GM12878 (cell line): ENCODE results near the gene TMC5. TPM values are rescaled to one million over a fixed set of nuclear protein-coding genes. Genes with fewer than 3 reads are reported as not detected.

Experiments
- ATAC-seq: fragments of 200-7000 bp; cut with Tn5 transposase; 3 replicates; pipeline ENCODE4 v1.9.1; 2020; ENCODE audit warnings: mild to moderate bottlenecking, moderate library complexity
- BruUV-seq: library from RNA; stranded (reverse); fragments of 400-500 nt; replicated peaks from 2 replicates; lab custom pipeline; 2021; lab: Mats Ljungman, UMichigan
- CTCF ChIA-PET: fragments of 300-600 bp; sonication (Branson Sonifier 250); formaldehyde crosslinking; extraction: SDS; loops from one replicate; lab custom pipeline; 2021; ENCODE audit warnings: inconsistent platforms; lab: Yijun Ruan, JAX
- POLR2A ChIA-PET: fragments of 350-600 bp; formaldehyde crosslinking; extraction: SDS; loops from one replicate; lab custom pipeline; 2021; ENCODE audit warnings: inconsistent platforms; lab: Charles Lee
- RAD21 ChIA-PET: fragments of 300-600 bp; sonication (Branson Sonifier 250); formaldehyde crosslinking; loops from one replicate; lab custom pipeline; 2023; ENCODE audit warnings: antibody characterized with exemption; ENCODE audit not compliant: unreplicated experiment; lab: Charles Lee
- SMC1A ChIA-PET: fragments of 300-600 bp; sonication (Branson Sonifier 250); formaldehyde crosslinking; loops from one replicate; lab custom pipeline; 2023; ENCODE audit not compliant: unreplicated experiment, uncharacterized antibody; lab: Charles Lee
- DNase-seq: peaks from one replicate; pipeline ENCODE4 v3.0.0-alpha.2; 2011; ENCODE audit warnings: low read depth, low spot score
- FAIRE-seq: peaks from 3 replicates; lab custom pipeline; 2011; peaks lifted over from hg19 to GRCh38; lab: Jason Lieb, UNC
- H2AFZ ChIP-seq: 2 replicates; pipeline ENCODE4 v1.6.0; 2011; ENCODE audit warnings: low read depth, low read length, control low read depth; ENCODE audit not compliant: control insufficient read depth
- H3K27ac ChIP-seq: 2 replicates; pipeline ENCODE4 v1.5.1; 2011; ENCODE audit warnings: control low read depth; ENCODE audit not compliant: control insufficient read depth, insufficient read depth
- H3K27me3 ChIP-seq, 2 experiments: replicated peaks in 1 of 2; 2 replicates each; pipeline versions ENCODE4 v1.6.0 to v1.6.1; 2011; ENCODE audit warnings: low read length in 1 of 2; ENCODE audit not compliant: control insufficient read depth in 2 of 2, insufficient read depth in 2 of 2
- H3K36me3 ChIP-seq, 2 experiments: 2 replicates each; pipeline ENCODE4 v1.5.1; 2011; ENCODE audit warnings: low read length in 1 of 2; ENCODE audit not compliant: control insufficient read depth in 2 of 2, insufficient read depth in 2 of 2
- H3K4me1 ChIP-seq: 2 replicates; pipeline ENCODE4 v1.6.1; 2011; ENCODE audit warnings: mild to moderate bottlenecking, low read length, moderate library complexity, mixed read lengths; ENCODE audit not compliant: control insufficient read depth, insufficient read depth
- H3K4me2 ChIP-seq: 2 replicates; pipeline ENCODE4 v1.6.0; 2011; ENCODE audit warnings: control low read depth; ENCODE audit not compliant: control insufficient read depth, insufficient read depth
- H3K4me3 ChIP-seq: fragments of 200-600 bp; sonication (generic); 2 replicates; pipeline ENCODE4 v1.5.1; 2016
- H3K79me2 ChIP-seq: 2 replicates; pipeline ENCODE4 v1.6.0; 2011; ENCODE audit warnings: low read length; ENCODE audit not compliant: control insufficient read depth, insufficient read depth
- H3K9ac ChIP-seq: 2 replicates; pipeline ENCODE4 v1.8.0; 2011; ENCODE audit warnings: low read length, control low read depth, mixed read lengths; ENCODE audit not compliant: control insufficient read depth, insufficient read depth
- H3K9me3 ChIP-seq: replicated peaks from 3 replicates; pipeline ENCODE4 v1.5.1; 2011; ENCODE audit warnings: mild to moderate bottlenecking, low read length; ENCODE audit not compliant: control insufficient read depth, insufficient read depth
- H4K20me1 ChIP-seq: 2 replicates; pipeline ENCODE4 v1.6.0; 2011; ENCODE audit not compliant: control insufficient read depth, insufficient read depth
- CHD2 ChIP-seq: IDR thresholded peaks from 2 replicates; pipeline ENCODE4 v1.6.1; 2011; ENCODE audit warnings: low read depth, low read length, improper control_type of control experiment, borderline replicate concordance
- FOS ChIP-seq: IDR thresholded peaks from 3 replicates; pipeline ENCODE4 v1.6.1; 2011; ENCODE audit warnings: borderline replicate concordance; ENCODE audit not compliant: insufficient read length; ENCODE audit errors: extremely low read depth
- JUND ChIP-seq: IDR thresholded peaks from 2 replicates; pipeline ENCODE4 v1.6.1; 2012; ENCODE audit warnings: low read depth, mild to moderate bottlenecking, low read length, improper control_type of control experiment, moderate library complexity
- STAT3 ChIP-seq: IDR thresholded peaks from 2 replicates; pipeline ENCODE4 v1.6.1; 2011; ENCODE audit warnings: low read depth, low read length, improper control_type of control experiment
- YBX1 ChIP-seq: fragments of 450-650 bp; IDR thresholded peaks from 2 replicates; pipeline ENCODE4 v1.6.1; 2016; ENCODE audit warnings: antibody characterized with exemption
- ZNF217 ChIP-seq: fragments of 450-650 bp; IDR thresholded peaks from 2 replicates; pipeline ENCODE4 v1.6.1; 2017; ENCODE audit warnings: antibody characterized with exemption, mild to moderate bottlenecking
- ZZZ3 ChIP-seq: IDR thresholded peaks from 2 replicates; pipeline ENCODE4 v1.6.1; 2011; ENCODE audit warnings: low read depth; ENCODE audit not compliant: control insufficient read depth, insufficient read length
- WGBS: methylation state at CpG from one replicate; pipeline ENCODE4 v1.1.6; 2016; ENCODE audit warnings: low lambda C conversion rate; ENCODE audit not compliant: insufficient replicate concordance, insufficient coverage; ENCODE audit errors: missing lambda C conversion rate; 5-methylcytosine and 5-hydroxymethylcytosine counted together
- in situ Hi-C: fragments of 300-500 bp; cut with MboI; formaldehyde crosslinking; loops from 9 replicates; pipeline ENCODE4 v1.14.3; 2018; ENCODE audit warnings: mixed read lengths
- intact Hi-C: fragments of 100-400 bp; cut with micrococcal nuclease; formaldehyde crosslinking; loops from one replicate; pipeline ENCODE4 v1.14.2; 2022; ENCODE audit not compliant: unreplicated experiment
- polyA plus RNA-seq, 11 experiments: library from polyadenylated mRNA; depleted of rRNA in 4 of 11; unstranded in 6 of 11; stranded (reverse) in 5 of 11; fragments of >200 nt; fragmentation: Nextera tagmentation in 4 of 11; fragmentation: Illumina TruSeq in 1 of 11; extraction: Ambion mirVana in 4 of 11; extraction: Trizol in 1 of 11; gene quantifications; 1 replicate in 1 of 11; 2 replicates in 10 of 11; pipeline versions ENCODE4 v1.2.1 to v1.2.3, GENCODE V29; 2011 to 2016; ENCODE audit warnings: inconsistent platforms in 2 of 11, missing spikeins in 2 of 11, low read depth in 1 of 11
- total RNA-seq, 4 experiments: library from RNA; depleted of rRNA in 3 of 4; stranded (reverse); fragments of >200 nt in 3 of 4; fragmentation: Illumina TruSeq in 1 of 4; extraction: Trizol in 1 of 4; gene quantifications; 2 replicates each; pipeline versions ENCODE4 v1.2.1 to v1.2.3, GENCODE V29; 2013 to 2021
- TF ChIP-seq, protein P1 (sequence below): fragments of 450-650 bp; IDR thresholded peaks from 2 replicates; pipeline ENCODE4 v1.6.1; 2018; ENCODE audit warnings: mild to moderate bottlenecking, low read depth, moderate library complexity; ENCODE audit not compliant: partially characterized antibody
- TF ChIP-seq, protein P2 (sequence below): IDR thresholded peaks from 2 replicates; pipeline ENCODE4 v1.6.1; 2011; ENCODE audit warnings: borderline replicate concordance, low read depth, mild to moderate bottlenecking, moderate library complexity, mixed read lengths, low read length; ENCODE audit not compliant: insufficient read depth; ENCODE audit errors: extremely low read length
- TF ChIP-seq, protein P3 (sequence below), 3 experiments: IDR thresholded peaks in 2 of 3; conservative IDR thresholded peaks in 1 of 3; 2 replicates each; pipeline ENCODE4 v1.5.1; 2011; ENCODE audit warnings: low read depth in 3 of 3, low read length in 3 of 3, mild to moderate bottlenecking in 3 of 3, control low read depth in 2 of 3, moderate library complexity in 2 of 3, inconsistent platforms in 1 of 3, mixed read lengths in 1 of 3; ENCODE audit not compliant: control insufficient read depth in 2 of 3, insufficient read depth in 1 of 3; ENCODE audit errors: extremely low read depth in 1 of 3
- TF ChIP-seq, protein P4 (sequence below): fragments of 450-650 bp; IDR thresholded peaks from 2 replicates; pipeline ENCODE4 v1.6.1; 2014; ENCODE audit warnings: mild to moderate bottlenecking
- TF ChIP-seq, protein P5 (sequence below): fragments of 450-650 bp; IDR thresholded peaks from 2 replicates; pipeline ENCODE4 v1.6.1; 2017; ENCODE audit warnings: antibody characterized with exemption, mild to moderate bottlenecking, moderate library complexity

TMC5 gene
- total and polyA plus RNA-seq, 10 of the 15 experiments (the other 5 are each of a cell fraction or from before 2014, with no cell fraction given), result 0.01 to 0.10 (median 0.07) TPM; not detected in 5

DNA sequence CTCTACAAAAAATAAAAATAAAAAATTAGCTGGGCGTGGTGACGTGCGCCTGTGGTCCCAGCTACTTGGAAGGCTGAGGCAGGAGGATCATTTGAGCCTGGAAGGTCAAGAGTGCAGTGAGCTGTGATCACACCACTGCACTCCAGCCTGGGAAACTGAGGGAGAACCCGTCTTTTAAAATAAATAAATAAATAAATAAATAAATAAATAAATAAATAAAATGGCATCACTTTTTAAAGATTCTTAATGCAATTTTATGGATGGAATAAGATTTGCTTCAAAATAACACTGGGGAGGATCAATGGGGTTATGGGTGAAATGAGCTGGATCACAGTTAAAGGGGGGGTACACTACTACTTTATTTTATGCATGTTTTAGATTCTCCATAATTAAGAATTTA is 89.3 kb downstream of the TMC5 start:
- peaks cover 5 to 23% of the 10 kb centered on the region in 2 experiments for H3K36me3 ChIP-seq
- DNase-seq (no peak), ATAC-seq (no peak), FAIRE-seq (no peak)
- ChIA-PET CTCF (interaction anchor here (1.5 kb wide), 1 partner anchor 10 kb away, joined by 6 read pairs; no protein-coding TSS in a partner anchor), RAD21 (no interaction called here), POLR2A (no interaction called here), SMC1A (interaction anchor here (1.1 to 1.3 kb wide), 2 partner anchors 10 to 14 kb away, joined by 3 to 5 read pairs; no protein-coding TSS in a partner anchor)
- intact Hi-C loops, result loop anchor here (10.0 kb wide), 1 partner anchor 342 kb away; the partner anchor contains the start of gene SYT17
- no peak overlapping the region for H3K9ac ChIP-seq
- BruUV-seq, result no TSS peak
- TF ChIP-seq, protein P1, sequence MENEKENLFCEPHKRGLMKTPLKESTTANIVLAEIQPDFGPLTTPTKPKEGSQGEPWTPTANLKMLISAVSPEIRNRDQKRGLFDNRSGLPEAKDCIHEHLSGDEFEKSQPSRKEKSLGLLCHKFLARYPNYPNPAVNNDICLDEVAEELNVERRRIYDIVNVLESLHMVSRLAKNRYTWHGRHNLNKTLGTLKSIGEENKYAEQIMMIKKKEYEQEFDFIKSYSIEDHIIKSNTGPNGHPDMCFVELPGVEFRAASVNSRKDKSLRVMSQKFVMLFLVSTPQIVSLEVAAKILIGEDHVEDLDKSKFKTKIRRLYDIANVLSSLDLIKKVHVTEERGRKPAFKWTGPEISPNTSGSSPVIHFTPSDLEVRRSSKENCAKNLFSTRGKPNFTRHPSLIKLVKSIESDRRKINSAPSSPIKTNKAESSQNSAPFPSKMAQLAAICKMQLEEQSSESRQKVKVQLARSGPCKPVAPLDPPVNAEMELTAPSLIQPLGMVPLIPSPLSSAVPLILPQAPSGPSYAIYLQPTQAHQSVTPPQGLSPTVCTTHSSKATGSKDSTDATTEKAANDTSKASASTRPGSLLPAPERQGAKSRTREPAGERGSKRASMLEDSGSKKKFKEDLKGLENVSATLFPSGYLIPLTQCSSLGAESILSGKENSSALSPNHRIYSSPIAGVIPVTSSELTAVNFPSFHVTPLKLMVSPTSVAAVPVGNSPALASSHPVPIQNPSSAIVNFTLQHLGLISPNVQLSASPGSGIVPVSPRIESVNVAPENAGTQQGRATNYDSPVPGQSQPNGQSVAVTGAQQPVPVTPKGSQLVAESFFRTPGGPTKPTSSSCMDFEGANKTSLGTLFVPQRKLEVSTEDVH, result no peak
- TF ChIP-seq FOS (no peak), ZNF217 (no peak), STAT3 (no peak), YBX1 (no peak), JUND (no peak), ZZZ3 (no peak), CHD2 (no peak)
- TF ChIP-seq, protein P2, sequence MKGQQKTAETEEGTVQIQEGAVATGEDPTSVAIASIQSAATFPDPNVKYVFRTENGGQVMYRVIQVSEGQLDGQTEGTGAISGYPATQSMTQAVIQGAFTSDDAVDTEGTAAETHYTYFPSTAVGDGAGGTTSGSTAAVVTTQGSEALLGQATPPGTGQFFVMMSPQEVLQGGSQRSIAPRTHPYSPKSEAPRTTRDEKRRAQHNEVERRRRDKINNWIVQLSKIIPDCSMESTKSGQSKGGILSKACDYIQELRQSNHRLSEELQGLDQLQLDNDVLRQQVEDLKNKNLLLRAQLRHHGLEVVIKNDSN, result no peak
- TF ChIP-seq, protein P3, sequence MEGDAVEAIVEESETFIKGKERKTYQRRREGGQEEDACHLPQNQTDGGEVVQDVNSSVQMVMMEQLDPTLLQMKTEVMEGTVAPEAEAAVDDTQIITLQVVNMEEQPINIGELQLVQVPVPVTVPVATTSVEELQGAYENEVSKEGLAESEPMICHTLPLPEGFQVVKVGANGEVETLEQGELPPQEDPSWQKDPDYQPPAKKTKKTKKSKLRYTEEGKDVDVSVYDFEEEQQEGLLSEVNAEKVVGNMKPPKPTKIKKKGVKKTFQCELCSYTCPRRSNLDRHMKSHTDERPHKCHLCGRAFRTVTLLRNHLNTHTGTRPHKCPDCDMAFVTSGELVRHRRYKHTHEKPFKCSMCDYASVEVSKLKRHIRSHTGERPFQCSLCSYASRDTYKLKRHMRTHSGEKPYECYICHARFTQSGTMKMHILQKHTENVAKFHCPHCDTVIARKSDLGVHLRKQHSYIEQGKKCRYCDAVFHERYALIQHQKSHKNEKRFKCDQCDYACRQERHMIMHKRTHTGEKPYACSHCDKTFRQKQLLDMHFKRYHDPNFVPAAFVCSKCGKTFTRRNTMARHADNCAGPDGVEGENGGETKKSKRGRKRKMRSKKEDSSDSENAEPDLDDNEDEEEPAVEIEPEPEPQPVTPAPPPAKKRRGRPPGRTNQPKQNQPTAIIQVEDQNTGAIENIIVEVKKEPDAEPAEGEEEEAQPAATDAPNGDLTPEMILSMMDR (IDR thresholded peaks at IDR 0.05 in 2 of 3, conservative IDR thresholded peaks at IDR 0.05 in 1 of 3; ENCODE audit: control insufficient read depth in 2 of 3, extremely low read depth in 1 of 3, insufficient read depth in 1 of 3, low read depth in 3 of 3, low read length in 3 of 3), result no peak
- TF ChIP-seq, protein P4, sequence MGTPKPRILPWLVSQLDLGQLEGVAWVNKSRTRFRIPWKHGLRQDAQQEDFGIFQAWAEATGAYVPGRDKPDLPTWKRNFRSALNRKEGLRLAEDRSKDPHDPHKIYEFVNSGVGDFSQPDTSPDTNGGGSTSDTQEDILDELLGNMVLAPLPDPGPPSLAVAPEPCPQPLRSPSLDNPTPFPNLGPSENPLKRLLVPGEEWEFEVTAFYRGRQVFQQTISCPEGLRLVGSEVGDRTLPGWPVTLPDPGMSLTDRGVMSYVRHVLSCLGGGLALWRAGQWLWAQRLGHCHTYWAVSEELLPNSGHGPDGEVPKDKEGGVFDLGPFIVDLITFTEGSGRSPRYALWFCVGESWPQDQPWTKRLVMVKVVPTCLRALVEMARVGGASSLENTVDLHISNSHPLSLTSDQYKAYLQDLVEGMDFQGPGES, result no peak
- TF ChIP-seq, protein P5, sequence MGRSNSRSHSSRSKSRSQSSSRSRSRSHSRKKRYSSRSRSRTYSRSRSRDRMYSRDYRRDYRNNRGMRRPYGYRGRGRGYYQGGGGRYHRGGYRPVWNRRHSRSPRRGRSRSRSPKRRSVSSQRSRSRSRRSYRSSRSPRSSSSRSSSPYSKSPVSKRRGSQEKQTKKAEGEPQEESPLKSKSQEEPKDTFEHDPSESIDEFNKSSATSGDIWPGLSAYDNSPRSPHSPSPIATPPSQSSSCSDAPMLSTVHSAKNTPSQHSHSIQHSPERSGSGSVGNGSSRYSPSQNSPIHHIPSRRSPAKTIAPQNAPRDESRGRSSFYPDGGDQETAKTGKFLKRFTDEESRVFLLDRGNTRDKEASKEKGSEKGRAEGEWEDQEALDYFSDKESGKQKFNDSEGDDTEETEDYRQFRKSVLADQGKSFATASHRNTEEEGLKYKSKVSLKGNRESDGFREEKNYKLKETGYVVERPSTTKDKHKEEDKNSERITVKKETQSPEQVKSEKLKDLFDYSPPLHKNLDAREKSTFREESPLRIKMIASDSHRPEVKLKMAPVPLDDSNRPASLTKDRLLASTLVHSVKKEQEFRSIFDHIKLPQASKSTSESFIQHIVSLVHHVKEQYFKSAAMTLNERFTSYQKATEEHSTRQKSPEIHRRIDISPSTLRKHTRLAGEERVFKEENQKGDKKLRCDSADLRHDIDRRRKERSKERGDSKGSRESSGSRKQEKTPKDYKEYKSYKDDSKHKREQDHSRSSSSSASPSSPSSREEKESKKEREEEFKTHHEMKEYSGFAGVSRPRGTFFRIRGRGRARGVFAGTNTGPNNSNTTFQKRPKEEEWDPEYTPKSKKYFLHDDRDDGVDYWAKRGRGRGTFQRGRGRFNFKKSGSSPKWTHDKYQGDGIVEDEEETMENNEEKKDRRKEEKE, result no peak
- H4K20me1 ChIP-seq, result no peaks in the 10 kb centered on the region
- no peaks in the 10 kb centered on the region for H3K9me3 ChIP-seq
- no peak overlapping the region for H3K4me3 ChIP-seq
- H3K27ac ChIP-seq, result no peak overlapping the region
- no peaks in the 10 kb centered on the region for H3K27me3 ChIP-seq
- no peaks in the 10 kb centered on the region for H3K4me1 ChIP-seq
- 96% methylated on average over 4 of the region's 4 CpGs for WGBS
- no peaks in the 10 kb centered on the region for H3K79me2 ChIP-seq
- no peak overlapping the region for H3K4me2 ChIP-seq
- in situ Hi-C loops, result no loop called here
- H2AFZ ChIP-seq, result no peak overlapping the region
